GM06990 (cell line): ENCODE results near the gene PELI2.

Experiments
- DNase-seq: peaks from one replicate; pipeline ENCODE4 v3.0.0-alpha.2; 2011; ENCODE audit not compliant: insufficient read length; ENCODE audit errors: extremely low read depth
- H3K27me3 ChIP-seq: replicated peaks from 2 replicates; pipeline ENCODE4 v1.6.0; 2011; ENCODE audit warnings: low read length; ENCODE audit not compliant: control insufficient read depth, insufficient read depth
- H3K36me3 ChIP-seq: 2 replicates; pipeline ENCODE4 v1.5.1; 2011; ENCODE audit warnings: low read length; ENCODE audit not compliant: control insufficient read depth, insufficient read depth
- H3K4me3 ChIP-seq: replicated peaks from 2 replicates; pipeline ENCODE4 v1.5.1; 2011; ENCODE audit warnings: low read depth, mild to moderate bottlenecking, control low read depth, low read length
- CTCF ChIP-seq: IDR thresholded peaks from 2 replicates; pipeline ENCODE4 v1.5.1; 2011; ENCODE audit warnings: low read length, control low read depth, mild to moderate bottlenecking, inconsistent platforms; ENCODE audit not compliant: insufficient read depth, poor library complexity, severe bottlenecking

The PELI2 gene

GRCh38 chr14:56149151-56149550, 30.9 kb downstream of the PELI2 start:
- no peaks in the 10 kb centered on the region; the same call in 1 of the 2 replicates for H3K27me3 ChIP-seq

GRCh38 chr14:56149995-56150394, 31.8 kb downstream of the PELI2 start:
- Histone ChIP-seq H3K36me3 (no peaks in the 10 kb centered on the region), H3K4me3 (no peak overlapping the region), H3K27me3 (no peaks in the 10 kb centered on the region; the same call in 1 of the 2 replicates)
- DNase-seq = no peak
- TF ChIP-seq CTCF = no peak

More at GRCh38 chr14:56149151-56149550, 30.9 kb downstream of the PELI2 start:
- TF ChIP-seq CTCF = no peak
- H3K36me3 ChIP-seq = no peaks in the 10 kb centered on the region
- no peak overlapping the region for H3K4me3 ChIP-seq
- no peak for DNase-seq

- DNase-seq = no peak
- H3K36me3 ChIP-seq = no peaks in the 10 kb centered on the region
- no peak overlapping the region for H3K4me3 ChIP-seq
- no peaks in the 10 kb centered on the region; the same call in 1 of the 2 replicates for H3K27me3 ChIP-seq
- peak; percentile 36 for TF ChIP-seq CTCF
Observed at GRCh38 chr14:56150645-56151345, 32.6 kb downstream of the PELI2 start.

- no peak for DNase-seq
- H3K4me3 ChIP-seq = no peak overlapping the region
- H3K27me3 ChIP-seq = no peaks in the 10 kb centered on the region; the same call in 1 of the 2 replicates
- H3K36me3 ChIP-seq = no peaks in the 10 kb centered on the region
- TF ChIP-seq CTCF = no peak
Observed at GRCh38 chr14:56152221-56152620, 34.0 kb downstream of the PELI2 start.

GRCh38 chr14:56153267-56153666, 35.1 kb downstream of the PELI2 start:
- Histone ChIP-seq H3K27me3 (no peaks in the 10 kb centered on the region; the same call in 1 of the 2 replicates), H3K4me3 (no peak overlapping the region), H3K36me3 (no peaks in the 10 kb centered on the region)
- no peak for TF ChIP-seq CTCF
- DNase-seq = no peak
